A549 (cell line): ENCODE measurements around the gene PPP4R2.

ENCODE experiments used
- EP300 ChIP-seq, 2 experiments: fragments of >200 bp; sonication (Bioruptor Twin); formaldehyde crosslinking; IDR thresholded peaks; 2 replicates in 1 of 2; 3 replicates in 1 of 2; pipeline ENCODE4 v1.6.1; 2016 to 2017
- ESRRA ChIP-seq: fragments of 150-350 bp; IDR thresholded peaks from 2 replicates; pipeline ENCODE4 v1.6.1; 2014; ENCODE audit warnings: mild to moderate bottlenecking, low read length, borderline replicate concordance
- REST ChIP-seq: fragments of 200-600 bp; sonication (generic); IDR thresholded peaks from 2 replicates; pipeline ENCODE4 v1.6.1; 2016; ENCODE audit warnings: antibody characterized with exemption, mild to moderate bottlenecking, moderate library complexity
- ZFP36 ChIP-seq: fragments of 450-650 bp; IDR thresholded peaks from 2 replicates; pipeline ENCODE4 v1.6.1; 2014; ENCODE audit warnings: borderline replicate concordance; ENCODE audit not compliant: partially characterized antibody
- TF ChIP-seq, protein P1 (sequence below): IDR thresholded peaks from 2 replicates; pipeline ENCODE4 v1.6.1; 2012
- TF ChIP-seq, protein P2 (sequence below): fragments of >200 bp; sonication (Bioruptor Twin); formaldehyde crosslinking; IDR thresholded peaks from 3 replicates; pipeline ENCODE4 v1.5.1; 2016

- TF ChIP-seq, protein P1, sequence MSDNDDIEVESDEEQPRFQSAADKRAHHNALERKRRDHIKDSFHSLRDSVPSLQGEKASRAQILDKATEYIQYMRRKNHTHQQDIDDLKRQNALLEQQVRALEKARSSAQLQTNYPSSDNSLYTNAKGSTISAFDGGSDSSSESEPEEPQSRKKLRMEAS, result no peak
- TF ChIP-seq, protein P2, sequence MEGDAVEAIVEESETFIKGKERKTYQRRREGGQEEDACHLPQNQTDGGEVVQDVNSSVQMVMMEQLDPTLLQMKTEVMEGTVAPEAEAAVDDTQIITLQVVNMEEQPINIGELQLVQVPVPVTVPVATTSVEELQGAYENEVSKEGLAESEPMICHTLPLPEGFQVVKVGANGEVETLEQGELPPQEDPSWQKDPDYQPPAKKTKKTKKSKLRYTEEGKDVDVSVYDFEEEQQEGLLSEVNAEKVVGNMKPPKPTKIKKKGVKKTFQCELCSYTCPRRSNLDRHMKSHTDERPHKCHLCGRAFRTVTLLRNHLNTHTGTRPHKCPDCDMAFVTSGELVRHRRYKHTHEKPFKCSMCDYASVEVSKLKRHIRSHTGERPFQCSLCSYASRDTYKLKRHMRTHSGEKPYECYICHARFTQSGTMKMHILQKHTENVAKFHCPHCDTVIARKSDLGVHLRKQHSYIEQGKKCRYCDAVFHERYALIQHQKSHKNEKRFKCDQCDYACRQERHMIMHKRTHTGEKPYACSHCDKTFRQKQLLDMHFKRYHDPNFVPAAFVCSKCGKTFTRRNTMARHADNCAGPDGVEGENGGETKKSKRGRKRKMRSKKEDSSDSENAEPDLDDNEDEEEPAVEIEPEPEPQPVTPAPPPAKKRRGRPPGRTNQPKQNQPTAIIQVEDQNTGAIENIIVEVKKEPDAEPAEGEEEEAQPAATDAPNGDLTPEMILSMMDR, result no peak
- TF ChIP-seq ZFP36, result no peak
- TF ChIP-seq REST, result no peak
- no peak for TF ChIP-seq ESRRA
- no peak for TF ChIP-seq EP300 (IDR thresholded peaks at IDR 0.05)
These were observed 34.3 kb upstream of the PPP4R2 start for GRCh38 chr3:72962317-72962716.
